Fibroblast of lung (primary cell): Measurements from ENCODE around the gene MCTP1. TPM values are rescaled to one million over a fixed set of nuclear protein-coding genes. Genes with fewer than 3 reads are reported as not detected.
A peak's percentile ranks its signal among the peaks of the same experiment; 100 is the strongest.

Experiments
- DNase-seq, 2 donors: peaks; one replicate each; pipeline versions ENCODE4 v3.0.0 to v3.0.0-alpha.2; 2010; ENCODE audit warnings: low read depth in 2 of 2
- H2AFZ ChIP-seq: 2 replicates; pipeline ENCODE4 v1.5.1; 2012; ENCODE audit warnings: low read length, control low read depth, inconsistent platforms
- H3K27ac ChIP-seq: 2 replicates; pipeline ENCODE4 v1.5.1; 2011; ENCODE audit warnings: low read length, control low read depth; ENCODE audit not compliant: insufficient read depth
- H3K27me3 ChIP-seq: 2 replicates; pipeline ENCODE4 v1.5.1; 2011; ENCODE audit warnings: mild to moderate bottlenecking, low read length; ENCODE audit not compliant: control insufficient read depth, insufficient read depth
- H3K36me3 ChIP-seq: 2 replicates; pipeline ENCODE4 v1.5.1; 2011; ENCODE audit warnings: low read length; ENCODE audit not compliant: control insufficient read depth, insufficient read depth
- H3K4me1 ChIP-seq: 2 replicates; pipeline ENCODE4 v1.5.1; 2011; ENCODE audit warnings: low read length; ENCODE audit not compliant: control insufficient read depth, insufficient read depth; ENCODE audit errors: extremely low read depth
- H3K4me2 ChIP-seq: 2 replicates; pipeline ENCODE4 v1.5.1; 2011; ENCODE audit warnings: low read length, control low read depth; ENCODE audit not compliant: insufficient read depth; ENCODE audit errors: extremely low read depth
- H3K4me3 ChIP-seq, 4 experiments: fragments of 200-600 bp in 1 of 4; sonication (generic) in 1 of 4; replicated peaks in 1 of 4; 2 replicates each; pipeline ENCODE4 v1.5.1; 2011 to 2016; ENCODE audit warnings: low read length in 4 of 4, low read depth in 3 of 4, mild to moderate bottlenecking in 3 of 4, control low read depth in 2 of 4, inconsistent platforms in 1 of 4, mixed read lengths in 1 of 4; ENCODE audit not compliant: insufficient read depth in 1 of 4; ENCODE audit errors: control extremely low read depth in 1 of 4
- H3K79me2 ChIP-seq: 2 replicates; pipeline ENCODE4 v1.5.1; 2012; ENCODE audit warnings: mild to moderate bottlenecking, low read length, inconsistent platforms; ENCODE audit not compliant: control insufficient read depth, insufficient read depth
- H3K9ac ChIP-seq: 2 replicates; pipeline ENCODE4 v1.5.1; 2011; ENCODE audit warnings: mild to moderate bottlenecking, low read length, control low read depth; ENCODE audit not compliant: insufficient read depth
- H3K9me3 ChIP-seq: 2 replicates; pipeline ENCODE4 v1.5.1; 2012; ENCODE audit warnings: low read depth, low read length; ENCODE audit not compliant: control insufficient read depth, insufficient read depth
- H4K20me1 ChIP-seq: 2 replicates; pipeline ENCODE4 v1.5.1; 2011; ENCODE audit warnings: low read length; ENCODE audit not compliant: control insufficient read depth, insufficient read depth; ENCODE audit errors: extremely low read depth
- EZH2 ChIP-seq: IDR thresholded peaks from 2 replicates; pipeline ENCODE4 v1.5.1; 2012; ENCODE audit warnings: low read length, control low read depth, mild to moderate bottlenecking; ENCODE audit errors: missing control alignments
- polyA plus RNA-seq, 2 donors: library from polyadenylated mRNA; depleted of rRNA in 1 of 2; stranded (reverse) in 1 of 2; unstranded in 1 of 2; fragments of >200 nt; gene quantifications; 2 replicates each; pipeline ENCODE4 v1.2.1, GENCODE V29; 2011 to 2012; ENCODE audit warnings: missing spikeins in 1 of 2
- total RNA-seq: library from RNA; depleted of rRNA; stranded (reverse); fragments of >200 nt; gene quantifications from 2 replicates; pipeline ENCODE4 v1.2.1, GENCODE V29; 2014
- TF ChIP-seq, protein P1 (sequence below), 2 donors: IDR thresholded peaks in 1 of 2; conservative IDR thresholded peaks in 1 of 2; 1 replicate in 1 of 2; 2 replicates in 1 of 2; pipeline ENCODE4 v1.5.1; 2011 to 2012; ENCODE audit warnings: low read length in 2 of 2, control low read depth in 1 of 2, inconsistent platforms in 1 of 2, low read depth in 1 of 2, mild to moderate bottlenecking in 1 of 2

Gene MCTP1
- total and polyA plus RNA-seq, 2 donors (not counting 1 experiment from before 2014, with no cell fraction given): 0.78 to 7.9 TPM

DNA sequence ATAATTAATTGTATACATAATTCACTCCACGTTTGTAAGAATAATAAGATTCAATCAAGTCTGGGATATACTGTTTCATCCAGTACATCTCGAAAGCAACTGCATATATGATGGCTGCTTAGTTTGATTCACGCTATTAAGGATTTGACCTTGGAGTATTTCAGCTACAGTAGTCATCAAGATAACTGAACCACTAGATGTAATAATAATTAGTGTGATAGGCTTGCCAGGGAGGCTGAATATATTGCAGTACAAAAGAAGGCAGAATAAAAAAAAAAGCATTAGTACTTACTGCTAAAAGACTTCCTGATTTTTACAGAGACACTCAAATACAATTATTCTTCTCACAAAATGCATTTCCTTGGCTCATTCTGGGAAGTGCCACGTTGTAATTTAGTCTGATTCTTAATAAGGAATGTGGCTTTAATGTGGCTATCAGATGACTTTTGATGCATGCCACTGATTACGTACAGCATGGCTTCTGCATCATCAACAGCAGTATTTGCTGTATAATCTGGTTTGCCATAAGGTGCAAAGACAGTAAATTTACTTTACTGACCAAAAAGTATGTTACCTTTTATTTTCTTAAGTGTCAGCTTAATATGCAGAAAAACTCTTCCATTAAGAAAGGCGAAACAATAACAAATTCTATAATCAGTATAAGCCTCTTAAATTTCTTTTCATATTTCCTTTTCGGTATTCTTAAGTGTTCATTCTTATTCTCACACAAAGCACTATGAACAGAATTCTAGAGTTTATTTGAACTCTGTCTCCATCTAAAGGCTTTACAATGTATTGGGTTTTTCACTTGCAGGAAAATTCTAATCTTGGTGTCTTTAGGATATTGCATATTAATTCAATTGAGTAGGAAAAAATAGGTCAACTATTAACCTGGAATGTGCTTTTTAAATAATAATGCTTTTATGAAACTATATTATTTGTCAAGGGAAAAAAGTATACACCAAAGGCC is 500.1 kb downstream of the MCTP1 start:
- H3K9ac ChIP-seq: no peak overlapping the region
- no peaks in the 10 kb centered on the region for H3K9me3 ChIP-seq
- no peaks in the 10 kb centered on the region for H3K4me1 ChIP-seq
- H4K20me1 ChIP-seq: no peaks in the 10 kb centered on the region
- H3K27ac ChIP-seq: no peak overlapping the region
- no peak for TF ChIP-seq EZH2
- TF ChIP-seq, protein P1, sequence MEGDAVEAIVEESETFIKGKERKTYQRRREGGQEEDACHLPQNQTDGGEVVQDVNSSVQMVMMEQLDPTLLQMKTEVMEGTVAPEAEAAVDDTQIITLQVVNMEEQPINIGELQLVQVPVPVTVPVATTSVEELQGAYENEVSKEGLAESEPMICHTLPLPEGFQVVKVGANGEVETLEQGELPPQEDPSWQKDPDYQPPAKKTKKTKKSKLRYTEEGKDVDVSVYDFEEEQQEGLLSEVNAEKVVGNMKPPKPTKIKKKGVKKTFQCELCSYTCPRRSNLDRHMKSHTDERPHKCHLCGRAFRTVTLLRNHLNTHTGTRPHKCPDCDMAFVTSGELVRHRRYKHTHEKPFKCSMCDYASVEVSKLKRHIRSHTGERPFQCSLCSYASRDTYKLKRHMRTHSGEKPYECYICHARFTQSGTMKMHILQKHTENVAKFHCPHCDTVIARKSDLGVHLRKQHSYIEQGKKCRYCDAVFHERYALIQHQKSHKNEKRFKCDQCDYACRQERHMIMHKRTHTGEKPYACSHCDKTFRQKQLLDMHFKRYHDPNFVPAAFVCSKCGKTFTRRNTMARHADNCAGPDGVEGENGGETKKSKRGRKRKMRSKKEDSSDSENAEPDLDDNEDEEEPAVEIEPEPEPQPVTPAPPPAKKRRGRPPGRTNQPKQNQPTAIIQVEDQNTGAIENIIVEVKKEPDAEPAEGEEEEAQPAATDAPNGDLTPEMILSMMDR (conservative IDR thresholded peaks at IDR 0.05 in 1 of 2, IDR thresholded peaks at IDR 0.05 in 1 of 2; ENCODE audit: low read depth in 1 of 2, low read length in 2 of 2): peak in 1 of 2 donors; percentile 16
- no peak overlapping the region for H2AFZ ChIP-seq
- H3K4me3 ChIP-seq: no peak overlapping the region
- DNase-seq: peak in 1 of 2 donors; percentile 20
- H3K79me2 ChIP-seq: no peaks in the 10 kb centered on the region
- H3K36me3 ChIP-seq: no peaks in the 10 kb centered on the region
- H3K27me3 ChIP-seq: no peaks in the 10 kb centered on the region
- no peak overlapping the region for H3K4me2 ChIP-seq

DNA sequence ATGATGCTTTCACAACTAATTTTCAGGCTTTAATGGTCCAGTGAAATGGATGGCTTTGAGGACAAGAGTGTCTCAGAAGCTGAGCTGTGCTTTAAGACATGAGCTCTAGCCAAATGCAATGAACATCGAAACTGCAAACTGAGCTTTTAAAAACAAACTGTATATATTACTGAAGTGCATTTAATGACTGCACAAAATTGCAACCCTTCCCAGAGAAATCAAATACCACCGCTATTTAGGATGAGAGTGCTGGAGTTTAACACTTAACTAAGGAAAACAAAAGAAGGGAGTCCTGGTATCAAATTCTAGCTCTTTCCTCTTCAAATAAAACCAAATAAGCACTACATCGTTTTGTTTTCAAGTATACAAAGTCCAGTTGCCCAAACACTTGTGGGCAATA is 502.5 kb downstream of the MCTP1 start:
- no peak for DNase-seq
- H3K4me1 ChIP-seq: no peaks in the 10 kb centered on the region
- no peak overlapping the region for H2AFZ ChIP-seq
- no peak overlapping the region for H3K4me2 ChIP-seq
- H3K9ac ChIP-seq: no peak overlapping the region
- H3K4me3 ChIP-seq: no peak overlapping the region
- no peaks in the 10 kb centered on the region for H3K79me2 ChIP-seq
- H3K27ac ChIP-seq: no peak overlapping the region
- H4K20me1 ChIP-seq: no peaks in the 10 kb centered on the region
- H3K27me3 ChIP-seq: no peaks in the 10 kb centered on the region
- TF ChIP-seq, protein P1 (conservative IDR thresholded peaks at IDR 0.05 in 1 of 2, IDR thresholded peaks at IDR 0.05 in 1 of 2; ENCODE audit: low read depth in 1 of 2, low read length in 2 of 2): no peak
- TF ChIP-seq EZH2: no peak
- no peaks in the 10 kb centered on the region for H3K9me3 ChIP-seq
- H3K36me3 ChIP-seq: no peaks in the 10 kb centered on the region

DNA sequence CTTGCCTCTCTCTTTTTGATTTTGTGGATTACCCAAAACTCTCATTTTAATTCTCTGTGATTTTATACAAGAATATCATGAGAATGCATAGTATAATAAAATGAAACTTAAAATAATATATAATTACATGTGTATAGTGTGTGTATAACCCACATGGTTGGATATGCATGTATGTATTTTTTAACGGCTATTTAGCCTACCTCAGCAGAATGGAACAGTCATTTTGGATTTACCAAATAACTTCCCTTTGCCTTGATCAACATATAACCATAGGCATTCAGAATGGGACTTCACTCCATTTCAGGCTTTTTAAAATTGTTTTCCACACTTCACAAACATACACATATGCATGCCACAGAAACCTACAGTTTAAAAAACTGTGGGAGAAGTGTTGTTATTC is 505.2 kb downstream of the MCTP1 start:
- H3K27me3 ChIP-seq: no peaks in the 10 kb centered on the region
- TF ChIP-seq, protein P1 (conservative IDR thresholded peaks at IDR 0.05 in 1 of 2, IDR thresholded peaks at IDR 0.05 in 1 of 2; ENCODE audit: low read depth in 1 of 2, low read length in 2 of 2): no peak
- no peak for TF ChIP-seq EZH2
- no peaks in the 10 kb centered on the region for H3K36me3 ChIP-seq
- H3K4me2 ChIP-seq: no peak overlapping the region
- H3K9me3 ChIP-seq: no peaks in the 10 kb centered on the region
- no peak overlapping the region for H3K9ac ChIP-seq
- no peaks in the 10 kb centered on the region for H3K79me2 ChIP-seq
- peaks cover 2% of the 10 kb centered on the region for H3K4me1 ChIP-seq
- H3K4me3 ChIP-seq: no peak overlapping the region
- H2AFZ ChIP-seq: no peak overlapping the region
- no peaks in the 10 kb centered on the region for H4K20me1 ChIP-seq
- H3K27ac ChIP-seq: no peak overlapping the region
- DNase-seq: no peak
